ENCODE measurements around the gene BZW2. TPM values are rescaled to one million over a fixed set of nuclear protein-coding genes. Genes with fewer than 3 reads are reported as not detected.
A peak's percentile ranks its signal among the peaks of the same experiment; 100 is the strongest.

Gene BZW2
- polyA plus RNA-seq, 1 donor (not counting 4 experiments of a cell fraction or from before 2014, with no cell fraction given), result 65.7 TPM

- Histone ChIP-seq H3K79me2 (ENCODE audit: control insufficient read depth, insufficient read depth, low read length) (no peaks in the 10 kb centered on the region), H3K9me1 (ENCODE audit: control insufficient read depth, extremely low read depth, insufficient read depth, low read length) (no peaks in the 10 kb centered on the region), H3K36me3 (ENCODE audit: control insufficient read depth in 2 of 2, extremely low read depth in 1 of 2, insufficient read depth in 2 of 2, low read length in 2 of 2) (peaks cover 9 to 16% of the 10 kb centered on the region in 2 experiments), H2AFZ (ENCODE audit: control insufficient read depth, low read length) (no peak overlapping the region), H4K20me1 (ENCODE audit: control insufficient read depth, extremely low read depth, insufficient read depth, low read length) (no peaks in the 10 kb centered on the region), H3K4me3 (ENCODE audit: control insufficient read depth in 2 of 3, extremely low read depth in 1 of 3, insufficient read depth in 2 of 3, low read depth in 1 of 3, low read length in 3 of 3) (no peak overlapping the region), H3K9ac (ENCODE audit: control insufficient read depth, extremely low read depth, insufficient read depth, low read length) (no peak overlapping the region), H3K4me2 (ENCODE audit: control insufficient read depth, extremely low read depth, insufficient read depth, low read depth, low read length) (no peak overlapping the region), H3K9me3 (ENCODE audit: control insufficient read depth, low read depth, low read length) (no peaks in the 10 kb centered on the region), H3K4me1 (ENCODE audit: control insufficient read depth, extremely low read depth, insufficient read depth, low read length) (no peaks in the 10 kb centered on the region), H3K27me3 (ENCODE audit: control insufficient read depth, extremely low read depth, insufficient read depth, low read length) (no peaks in the 10 kb centered on the region), H3K27ac (ENCODE audit: control insufficient read depth, insufficient read depth, low read length) (no peak overlapping the region)
- dilution Hi-C loops (cut with MboI; ENCODE audit: extremely low pct_ligation_motif_present, low sequenced_read_pairs), result no loop called here
- FAIRE-seq (peak; percentile 76), DNase-seq (ENCODE audit: low read depth, low spot score) (peak; percentile 56)
- TF ChIP-seq EZH2 (IDR thresholded peaks at IDR 0.05; ENCODE audit: low read length) (no peak), CTCF (optimal IDR thresholded peaks at IDR 0.05 in 1 of 3, IDR thresholded peaks at IDR 0.05 in 1 of 3, conservative IDR thresholded peaks at IDR 0.05 in 1 of 3; ENCODE audit: extremely low read depth in 1 of 3, insufficient read depth in 2 of 3, low read length in 3 of 3) (no peak)
Observed at GRCh38 chr7:16688249-16688648, 42.3 kb downstream of the BZW2 start.

GRCh38 chr7:16691241-16691640 is 45.3 kb downstream of the BZW2 start:
- FAIRE-seq (peak; percentile 36), DNase-seq (ENCODE audit: low read depth, low spot score) (no peak)
- H3K4me2 ChIP-seq (ENCODE audit: control insufficient read depth, extremely low read depth, insufficient read depth, low read depth, low read length), result no peak overlapping the region
- H3K9ac ChIP-seq (ENCODE audit: control insufficient read depth, extremely low read depth, insufficient read depth, low read length), result no peak overlapping the region
- no peaks in the 10 kb centered on the region for H3K79me2 ChIP-seq (ENCODE audit: control insufficient read depth, insufficient read depth, low read length)
- no peaks in the 10 kb centered on the region for H3K4me1 ChIP-seq (ENCODE audit: control insufficient read depth, extremely low read depth, insufficient read depth, low read length)
- dilution Hi-C loops (cut with MboI; ENCODE audit: extremely low pct_ligation_motif_present, low sequenced_read_pairs), result no loop called here
- no peak overlapping the region for H3K4me3 ChIP-seq (ENCODE audit: control insufficient read depth in 2 of 3, extremely low read depth in 1 of 3, insufficient read depth in 2 of 3, low read depth in 1 of 3, low read length in 3 of 3)
- no peaks in the 10 kb centered on the region for H3K9me1 ChIP-seq (ENCODE audit: control insufficient read depth, extremely low read depth, insufficient read depth, low read length)
- H3K27me3 ChIP-seq (ENCODE audit: control insufficient read depth, extremely low read depth, insufficient read depth, low read length), result no peaks in the 10 kb centered on the region
- peaks cover 10% of the 10 kb centered on the region in 2 experiments for H3K36me3 ChIP-seq (ENCODE audit: control insufficient read depth in 2 of 2, extremely low read depth in 1 of 2, insufficient read depth in 2 of 2, low read length in 2 of 2)
- H4K20me1 ChIP-seq (ENCODE audit: control insufficient read depth, extremely low read depth, insufficient read depth, low read length), result no peaks in the 10 kb centered on the region
- H3K27ac ChIP-seq (ENCODE audit: control insufficient read depth, insufficient read depth, low read length), result no peak overlapping the region
- no peaks in the 10 kb centered on the region for H3K9me3 ChIP-seq (ENCODE audit: control insufficient read depth, low read depth, low read length)
- no peak overlapping the region for H2AFZ ChIP-seq (ENCODE audit: control insufficient read depth, low read length)
- TF ChIP-seq EZH2 (IDR thresholded peaks at IDR 0.05; ENCODE audit: low read length) (no peak), CTCF (optimal IDR thresholded peaks at IDR 0.05 in 1 of 3, IDR thresholded peaks at IDR 0.05 in 1 of 3, conservative IDR thresholded peaks at IDR 0.05 in 1 of 3; ENCODE audit: extremely low read depth in 1 of 3, insufficient read depth in 2 of 3, low read length in 3 of 3) (no peak)
